SU-DHL-6 (cell line): ENCODE measurements around the gene MT3.

Experiments
- H2AFZ ChIP-seq: fragments of 200-600 bp; sonication (generic); 2 replicates; pipeline ENCODE4 v1.6.1; 2014; ENCODE audit warnings: low read depth, mild to moderate bottlenecking, moderate library complexity, mixed read lengths, antibody characterized with exemption, low read length; ENCODE audit not compliant: severe bottlenecking
- H3F3A ChIP-seq: fragments of 200-600 bp; shearing (Covaris generic); 2 replicates; pipeline ENCODE4 v1.6.0; 2016; ENCODE audit warnings: antibody characterized with exemption, mild to moderate bottlenecking; ENCODE audit not compliant: insufficient read depth
- H3K27ac ChIP-seq: fragments of 200-600 bp; sonication (generic); 2 replicates; pipeline ENCODE4 v1.5.1; 2016; ENCODE audit warnings: low read depth, mild to moderate bottlenecking, low read length, moderate library complexity, mixed read lengths
- H3K27me3 ChIP-seq: fragments of 200-600 bp; sonication (generic), shearing (Covaris generic); 2 replicates; pipeline ENCODE4 v1.6.0; 2014; ENCODE audit warnings: mild to moderate bottlenecking, low read length
- H3K36me3 ChIP-seq: fragments of 200-600 bp; sonication (generic); 2 replicates; pipeline ENCODE4 v1.6.1; 2014; ENCODE audit warnings: mild to moderate bottlenecking, low read length, mixed read lengths
- H3K4me2 ChIP-seq: fragments of 300-600, 200-600 bp; shearing (Covaris generic), sonication (generic); 2 replicates; pipeline ENCODE4 v1.6.0; 2014; ENCODE audit warnings: low read length, low read depth, mild to moderate bottlenecking; ENCODE audit not compliant: poor library complexity, severe bottlenecking
- H3K4me3 ChIP-seq: fragments of 200-600 bp; sonication (generic); 2 replicates; pipeline ENCODE4 v1.5.1; 2014; ENCODE audit warnings: antibody characterized with exemption, low read length, mild to moderate bottlenecking, mixed read lengths; ENCODE audit not compliant: insufficient read depth, poor library complexity, severe bottlenecking
- H3K79me2 ChIP-seq: fragments of 200-600 bp; sonication (generic); 2 replicates; pipeline ENCODE4 v1.6.1; 2014; ENCODE audit warnings: mild to moderate bottlenecking, low read length, moderate library complexity; ENCODE audit not compliant: insufficient read depth
- H3K9ac ChIP-seq: fragments of 200-600 bp; sonication (generic); 2 replicates; pipeline ENCODE4 v1.7.0; 2014; ENCODE audit warnings: mild to moderate bottlenecking, low read length
- H3K9me2 ChIP-seq: fragments of 200-600 bp; sonication (generic); replicated peaks from 2 replicates; pipeline ENCODE4 v1.6.1; 2014; ENCODE audit warnings: low read length; ENCODE audit not compliant: insufficient read depth
- H3K9me3 ChIP-seq: fragments of 200-600 bp; sonication (generic); 2 replicates; pipeline ENCODE4 v1.6.1; 2014; ENCODE audit warnings: low read length, mixed read lengths; ENCODE audit not compliant: insufficient read depth
- H4K20me1 ChIP-seq: fragments of 200-600 bp; sonication (generic); 2 replicates; pipeline ENCODE4 v1.6.1; 2014; ENCODE audit warnings: low read depth, mild to moderate bottlenecking, antibody characterized with exemption, low read length, moderate library complexity, mixed read lengths
- CTCF ChIP-seq: fragments of 200-600 bp; sonication (generic); IDR thresholded peaks from one replicate; pipeline ENCODE4 v1.5.1; 2017; ENCODE audit warnings: antibody characterized with exemption, mild to moderate bottlenecking, low read length, moderate library complexity; ENCODE audit not compliant: insufficient read depth, poor library complexity, severe bottlenecking
- EZH2phosphoT487 ChIP-seq: fragments of 200-600 bp; sonication (generic), shearing (Covaris generic); conservative IDR thresholded peaks from 2 replicates; pipeline ENCODE4 v1.6.1; 2018; ENCODE audit warnings: mild to moderate bottlenecking, antibody characterized with exemption, low read length, moderate library complexity, mixed read lengths

MT3 gene

GRCh38 chr16:56634715-56635440 is 45.5 kb downstream of the MT3 start:
- H3K27me3 ChIP-seq, result no peaks in the 10 kb centered on the region
- H3K4me2 ChIP-seq, result no peak overlapping the region

GRCh38 chr16:56635441-56635967 is 46.2 kb downstream of the MT3 start:
- Histone ChIP-seq H3K9me3 (no peaks in the 10 kb centered on the region), H3K79me2 (no peaks in the 10 kb centered on the region), H3K9ac (no peak overlapping the region), H3F3A (no peaks in the 10 kb centered on the region), H3K27me3 (no peaks in the 10 kb centered on the region), H3K9me2 (no peaks in the 10 kb centered on the region), H3K36me3 (no peaks in the 10 kb centered on the region), H3K4me2 (no peak overlapping the region), H4K20me1 (no peaks in the 10 kb centered on the region), H3K27ac (no peak overlapping the region), H2AFZ (no peak overlapping the region), H3K4me3 (no peak overlapping the region)
- TF ChIP-seq EZH2phosphoT487 (no peak), CTCF (no peak)

More at GRCh38 chr16:56634715-56635440, 45.5 kb downstream of the MT3 start:
- no peaks in the 10 kb centered on the region for H3K9me2 ChIP-seq
- no peaks in the 10 kb centered on the region for H3K36me3 ChIP-seq
- H2AFZ ChIP-seq, result no peak overlapping the region
- H3K27ac ChIP-seq, result no peak overlapping the region
- TF ChIP-seq CTCF (no peak), EZH2phosphoT487 (no peak)
- no peak overlapping the region for H3K9ac ChIP-seq
- no peaks in the 10 kb centered on the region for H4K20me1 ChIP-seq
- H3K79me2 ChIP-seq, result no peaks in the 10 kb centered on the region
- no peaks in the 10 kb centered on the region for H3F3A ChIP-seq
- no peaks in the 10 kb centered on the region for H3K9me3 ChIP-seq
- H3K4me3 ChIP-seq, result no peak overlapping the region

GRCh38 chr16:56636616-56637413 is 47.5 kb downstream of the MT3 start:
- Histone ChIP-seq H3K79me2 (no peaks in the 10 kb centered on the region), H3K9ac (no peak overlapping the region), H2AFZ (no peak overlapping the region), H3K9me3 (no peaks in the 10 kb centered on the region), H3K36me3 (no peaks in the 10 kb centered on the region), H3K4me3 (no peak overlapping the region), H3F3A (no peaks in the 10 kb centered on the region), H3K9me2 (no peaks in the 10 kb centered on the region), H3K27ac (no peak overlapping the region), H3K4me2 (no peak overlapping the region), H4K20me1 (no peaks in the 10 kb centered on the region), H3K27me3 (no peaks in the 10 kb centered on the region)
- no peak for TF ChIP-seq CTCF
- TF ChIP-seq EZH2phosphoT487, result no peak
